Endothelial cell of umbilical vein (primary cell): ENCODE results near the gene APOD. TPM values are rescaled to one million over a fixed set of nuclear protein-coding genes. Genes with fewer than 3 reads are reported as not detected.

Experiments
- BruUV-seq: library from RNA; stranded (reverse); fragments of 400-500 nt; replicated peaks from 2 replicates; lab custom pipeline; 2021; lab: Mats Ljungman, UMichigan
- CTCF ChIA-PET: fragments of 300-600, 350-600 bp; sonication (Branson Sonifier 250); formaldehyde crosslinking; loops from one replicate; lab custom pipeline; 2021; ENCODE audit warnings: antibody characterized with exemption, inconsistent platforms; lab: Charles Lee
- POLR2A ChIA-PET: fragments of 300-600, 350-600 bp; sonication (Branson Sonifier 250); formaldehyde crosslinking; loops from one replicate; lab custom pipeline; 2021; ENCODE audit warnings: antibody characterized with exemption, inconsistent platforms; lab: Charles Lee
- DNase-seq: peaks from one replicate; pipeline ENCODE4 v3.0.0-alpha.2; 2011; ENCODE audit warnings: low read depth, low spot score
- FAIRE-seq: peaks from 2 replicates; lab custom pipeline; 2011; peaks lifted over from hg19 to GRCh38; lab: Jason Lieb, UNC
- H2AFZ ChIP-seq: 2 replicates; pipeline ENCODE4 v1.6.0; 2012; ENCODE audit warnings: low read depth, low read length, control low read depth, inconsistent platforms
- H3K27ac ChIP-seq: 2 replicates; pipeline ENCODE4 v1.5.1; 2011; ENCODE audit warnings: low read depth, mild to moderate bottlenecking, control low read depth, low read length, moderate library complexity; ENCODE audit not compliant: insufficient read depth
- H3K27me3 ChIP-seq, 2 experiments: 2 replicates each; pipeline versions ENCODE4 v1.6.0 to v1.6.1; 2011; ENCODE audit warnings: low read length in 2 of 2, mixed read lengths in 1 of 2; ENCODE audit not compliant: control insufficient read depth in 2 of 2, insufficient read depth in 2 of 2
- H3K36me3 ChIP-seq, 2 experiments: 2 replicates in 1 of 2; 3 replicates in 1 of 2; pipeline ENCODE4 v1.5.1; 2011; ENCODE audit warnings: low read length in 2 of 2, mild to moderate bottlenecking in 1 of 2, moderate library complexity in 1 of 2; ENCODE audit not compliant: control insufficient read depth in 2 of 2, insufficient read depth in 2 of 2; ENCODE audit errors: extremely low read depth in 1 of 2
- H3K4me1 ChIP-seq: 3 replicates; pipeline ENCODE4 v1.5.1; 2011; ENCODE audit warnings: mild to moderate bottlenecking, low read length; ENCODE audit not compliant: control insufficient read depth, insufficient read depth; ENCODE audit errors: extremely low read depth
- H3K4me2 ChIP-seq: 2 replicates; pipeline ENCODE4 v1.6.1; 2011; ENCODE audit warnings: low read length, control low read depth, mixed read lengths; ENCODE audit not compliant: insufficient read depth
- H3K4me3 ChIP-seq, 3 experiments: fragments of 200-600 bp in 1 of 3; sonication (generic), shearing (Covaris generic) in 1 of 3; replicated peaks in 1 of 3; 2 replicates each; pipeline ENCODE4 v1.5.1; 2011 to 2016; ENCODE audit warnings: control low read depth in 3 of 3, low read length in 3 of 3, mild to moderate bottlenecking in 2 of 3, inconsistent platforms in 1 of 3, low read depth in 1 of 3, moderate library complexity in 1 of 3; ENCODE audit not compliant: insufficient read depth in 1 of 3
- H3K79me2 ChIP-seq: 2 replicates; pipeline ENCODE4 v1.6.0; 2012; ENCODE audit warnings: low read length, inconsistent platforms; ENCODE audit not compliant: control insufficient read depth, insufficient read depth
- H3K9ac ChIP-seq: replicated peaks from 2 replicates; pipeline ENCODE3; 2011; ENCODE audit warnings: low read length, control low read depth; ENCODE audit not compliant: insufficient read depth; ENCODE audit errors: extremely low read depth
- H3K9me1 ChIP-seq: replicated peaks from 3 replicates; pipeline ENCODE4 v1.6.0; 2011; ENCODE audit warnings: mild to moderate bottlenecking, low read length; ENCODE audit not compliant: control insufficient read depth, insufficient read depth; ENCODE audit errors: extremely low read depth
- H3K9me3 ChIP-seq: replicated peaks from 2 replicates; pipeline ENCODE4 v1.5.1; 2012; ENCODE audit warnings: low read length, inconsistent platforms; ENCODE audit not compliant: control insufficient read depth, insufficient read depth
- H4K20me1 ChIP-seq: replicated peaks from 2 replicates; pipeline ENCODE3; 2011; ENCODE audit warnings: mild to moderate bottlenecking, low read length; ENCODE audit not compliant: control insufficient read depth, insufficient read depth; ENCODE audit errors: extremely low read depth
- CTCF ChIP-seq, 2 donors: IDR thresholded peaks; 1 replicate in 1 of 2; 2 replicates in 1 of 2; pipeline ENCODE4 v1.5.1; 2011; ENCODE audit warnings: low read length in 2 of 2, mild to moderate bottlenecking in 2 of 2, moderate library complexity in 2 of 2, control low read depth in 1 of 2, inconsistent platforms in 1 of 2, low read depth in 1 of 2; ENCODE audit not compliant: insufficient read depth in 1 of 2; ENCODE audit errors: extremely low read depth in 1 of 2
- FOS ChIP-seq: IDR thresholded peaks from 2 replicates; pipeline ENCODE4 v1.6.1; 2011; ENCODE audit warnings: mild to moderate bottlenecking, low read length, moderate library complexity, borderline replicate concordance; ENCODE audit not compliant: insufficient read depth
- GATA2 ChIP-seq: IDR thresholded peaks from 2 replicates; pipeline ENCODE4 v1.7.0; 2011; ENCODE audit warnings: low read depth, mild to moderate bottlenecking, moderate library complexity, mixed read lengths, low read length; ENCODE audit not compliant: insufficient read length, insufficient read depth
- POLR2AphosphoS5 ChIP-seq: IDR thresholded peaks from 2 replicates; pipeline ENCODE4 v1.6.1; 2012; ENCODE audit warnings: low read depth, mild to moderate bottlenecking, control low read depth, low read length, moderate library complexity; ENCODE audit not compliant: insufficient read depth
- dilution Hi-C: fragments of 300-500 bp; cut with MboI; formaldehyde crosslinking; loops from one replicate; pipeline ENCODE4 v1.15.0; 2019; ENCODE audit warnings: low sequenced_read_pairs; ENCODE audit not compliant: extremely low pct_ligation_motif_present
- intact Hi-C: fragments of 100-400 bp; cut with micrococcal nuclease; formaldehyde crosslinking; loops from one replicate; pipeline ENCODE4 v1.10.0; 2022
- polyA plus RNA-seq, 4 experiments: library from polyadenylated mRNA; depleted of rRNA in 3 of 4; stranded (reverse) in 3 of 4; unstranded in 1 of 4; fragments of >200 nt; gene quantifications; 2 replicates each; pipeline versions ENCODE4 v1.2.1 to v1.2.3, GENCODE V29; 2011 to 2012; ENCODE audit warnings: missing spikeins in 1 of 4
- total RNA-seq: library from RNA; stranded (reverse); gene quantifications from 2 replicates; pipeline ENCODE4 v1.2.3, GENCODE V29; 2021

Gene APOD
- total and polyA plus RNA-seq, 2 donors (not counting 3 experiments of a cell fraction or from before 2014, with no cell fraction given), result 2.2 to 2.9 TPM

DNA sequence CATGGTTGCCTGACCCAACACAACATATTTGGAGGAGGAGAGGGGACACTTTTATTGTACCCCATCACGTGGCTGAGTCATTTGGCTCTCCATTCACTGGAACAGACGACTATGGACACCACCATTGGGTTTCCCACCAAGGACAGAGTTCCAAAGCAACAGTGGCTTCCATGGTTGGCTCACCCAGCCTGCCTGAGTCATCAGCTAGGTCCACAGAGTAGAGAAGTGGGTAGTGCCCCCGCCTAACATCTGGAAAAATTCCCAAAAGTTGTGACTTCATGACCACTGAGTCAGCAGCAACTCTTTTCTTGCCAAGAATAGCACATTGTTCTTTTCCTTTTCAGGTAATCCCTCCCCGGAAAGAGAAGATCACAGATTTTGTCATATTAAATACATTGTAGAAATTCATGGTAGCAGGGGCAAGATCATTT, 37.6 kb downstream of the APOD start:
- Histone ChIP-seq H4K20me1 (no peaks in the 10 kb centered on the region), H3K36me3 (no peaks in the 10 kb centered on the region), H3K9me1 (no peaks in the 10 kb centered on the region), H3K27ac (no peak overlapping the region), H3K9ac (no peak overlapping the region), H3K4me2 (peak overlapping the region; percentile 69), H3K79me2 (peaks cover 11% of the 10 kb centered on the region), H2AFZ (no peak overlapping the region), H3K9me3 (no peaks in the 10 kb centered on the region), H3K4me3 (no peak overlapping the region), H3K4me1 (peaks cover 33% of the 10 kb centered on the region), H3K27me3 (peaks cover 14 to 19% of the 10 kb centered on the region in 2 experiments)
- BruUV-seq, result no TSS peak
- TF ChIP-seq CTCF (IDR thresholded peaks at IDR 0.05; ENCODE audit: extremely low read depth in 1 of 2, insufficient read depth in 1 of 2, low read depth in 1 of 2, low read length in 2 of 2), result no peak
- peak; percentile 21 for TF ChIP-seq POLR2AphosphoS5
- peak; percentile 81 for TF ChIP-seq FOS
- FAIRE-seq (peak; percentile 95), DNase-seq (peak; percentile 68)
- ChIA-PET CTCF (interaction anchor here (1.6 to 2.7 kb wide), 3 partner anchors 10 to 348 kb away, joined by 4 to 9 read pairs (median 7); partner anchors contain the start of gene XXYLT1), POLR2A (interaction anchor here (0.6 kb wide), 1 partner anchor 171 kb away, joined by 5 read pairs; no protein-coding TSS in a partner anchor)
- dilution Hi-C loops (no loop called here), intact Hi-C loops (loop anchor here (10.0 kb wide), 1 partner anchor 309 kb away; no protein-coding TSS in a partner anchor)

- Histone ChIP-seq H3K9me1 (no peaks in the 10 kb centered on the region), H3K4me1 (peaks cover 33% of the 10 kb centered on the region), H3K36me3 (no peaks in the 10 kb centered on the region), H4K20me1 (no peaks in the 10 kb centered on the region), H3K9me3 (no peaks in the 10 kb centered on the region), H3K4me3 (no peak overlapping the region), H3K9ac (peak overlapping the region; percentile 4), H3K27me3 (peaks cover 6 to 8% of the 10 kb centered on the region in 2 experiments), H3K27ac (no peak overlapping the region), H3K4me2 (no peak overlapping the region), H3K79me2 (peaks cover 23% of the 10 kb centered on the region), H2AFZ (peak overlapping the region; percentile 11)
- no TSS peak for BruUV-seq
- intact Hi-C loops (loop anchor here (10.0 kb wide), 1 partner anchor 310 kb away; no protein-coding TSS in a partner anchor), dilution Hi-C loops (no loop called here)
- POLR2A ChIA-PET, result no interaction called here
- peak; percentile 40 for FAIRE-seq
- DNase-seq, result no peak
- TF ChIP-seq GATA2 (peak; percentile 11), POLR2AphosphoS5 (no peak)
- CTCF ChIA-PET, result interaction anchor here (2.7 kb wide), 1 partner anchor 273 kb away, joined by 9 read pairs; the partner anchor contains the start of gene XXYLT1
Measured at GRCh38 chr3:195544634-195545033, 39.1 kb downstream of the APOD start.
